ENCODE data around the gene DPP8.

The DPP8 gene

DNA sequence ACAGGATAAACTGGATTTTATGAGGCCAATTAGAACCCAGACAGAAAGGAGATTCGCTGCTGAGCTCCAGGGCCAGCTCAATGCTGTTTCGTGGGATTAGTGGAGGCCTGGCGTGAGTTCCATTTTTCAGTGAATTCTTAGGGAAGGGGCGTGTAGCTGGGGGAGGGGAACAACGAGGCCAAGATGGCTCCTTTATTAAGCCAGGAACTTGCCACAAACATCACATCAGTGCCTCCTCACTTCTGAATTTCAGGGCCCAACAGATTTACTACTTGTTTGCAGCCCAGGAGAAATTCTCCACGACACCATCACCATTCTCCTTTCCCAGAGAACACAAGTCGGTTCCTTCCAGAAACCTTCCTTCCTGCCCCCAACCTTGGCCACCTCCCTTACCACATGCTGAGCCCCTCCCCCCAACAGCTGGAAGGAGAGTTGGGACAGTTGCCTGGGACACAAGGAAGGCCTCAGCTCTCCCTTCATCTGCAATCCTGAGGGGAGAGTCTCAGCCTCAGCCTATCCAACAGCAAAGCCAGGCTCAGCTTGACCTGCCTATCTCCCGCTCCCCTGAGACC, 100.6 kb downstream of the DPP8 start:
- no peaks in the 10 kb centered on the region for H3K9me3 ChIP-seq (replicated peaks in 1 of 11)
- no peaks in the 10 kb centered on the region for H3K36me3 ChIP-seq
- TF ChIP-seq Cebpa-rat (IDR thresholded peaks at IDR 0.05) = no peak
- peaks cover 14 to 19% (median 16%) of the 10 kb centered on the region in 10 experiments for H3K4me1 ChIP-seq
- H3K9ac ChIP-seq = no peak overlapping the region
- no peak overlapping the region for H3K4me3 ChIP-seq
- peaks cover 0 to 6% (median 0%) of the 10 kb centered on the region in 11 experiments; a peak in 3 of 22 replicates for H4K20me1 ChIP-seq
- H3K27ac ChIP-seq = no peak overlapping the region
- peaks cover 26 to 38% (median 28%) of the 10 kb centered on the region in 11 experiments for H3K27me3 ChIP-seq
- no peak overlapping the region for H3K4me2 ChIP-seq

DNA sequence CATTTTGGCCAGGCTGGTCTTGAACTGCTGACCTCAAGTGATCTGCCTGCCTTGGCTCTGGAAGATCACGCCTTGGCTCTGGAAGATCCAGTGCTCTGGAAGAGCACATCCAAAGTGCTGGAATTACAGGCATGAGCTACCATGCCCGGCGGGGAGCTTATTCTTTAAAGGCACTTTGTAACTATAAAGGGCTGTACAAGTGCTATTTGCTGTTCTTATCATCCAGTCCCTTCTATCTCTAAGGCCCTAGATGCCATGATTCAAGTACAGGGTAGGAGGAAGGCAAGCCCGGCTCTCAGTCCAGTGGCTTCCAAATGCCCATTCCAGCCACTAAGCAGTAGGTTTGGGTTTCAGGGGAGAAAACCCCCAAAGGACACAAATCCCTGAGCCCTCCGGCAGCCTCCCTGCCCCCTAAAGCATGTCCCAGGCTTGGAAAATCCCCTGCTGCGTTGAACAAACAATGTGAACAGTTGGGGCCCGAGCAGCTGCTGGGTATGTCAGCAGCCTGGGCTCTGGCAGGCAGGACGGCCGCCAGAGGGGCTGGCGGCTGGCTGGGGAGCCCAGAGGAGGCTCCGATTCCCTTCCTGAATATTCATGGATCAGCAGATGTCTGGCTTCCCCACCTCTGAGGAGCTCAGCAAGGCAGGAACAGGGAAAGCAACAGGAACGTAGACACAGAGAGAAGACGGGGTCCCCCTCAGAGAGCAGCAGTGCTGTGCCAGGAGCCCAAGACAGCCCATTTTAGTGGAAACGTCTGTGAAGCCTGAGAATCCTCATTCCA, 102.5 kb downstream of the DPP8 start:
- Histone ChIP-seq H3K9me3 (replicated peaks in 1 of 11) (no peaks in the 10 kb centered on the region), H3K4me2 (no peak overlapping the region), H3K27me3 (peaks cover 7 to 22% (median 9%) of the 10 kb centered on the region in 11 experiments; a peak in 21 of 22 replicates), H3K4me1 (peaks cover under 1 to 10% (median 4%) of the 10 kb centered on the region in 10 experiments; a peak in 18 of 20 replicates), H3K4me3 (no peak overlapping the region), H4K20me1 (no peaks in the 10 kb centered on the region; a peak in 1 of 22 replicates), H3K27ac (no peak overlapping the region), H3K36me3 (no peaks in the 10 kb centered on the region), H3K9ac (no peak overlapping the region)
- TF ChIP-seq Cebpa-rat (IDR thresholded peaks at IDR 0.05) = no peak

DNA sequence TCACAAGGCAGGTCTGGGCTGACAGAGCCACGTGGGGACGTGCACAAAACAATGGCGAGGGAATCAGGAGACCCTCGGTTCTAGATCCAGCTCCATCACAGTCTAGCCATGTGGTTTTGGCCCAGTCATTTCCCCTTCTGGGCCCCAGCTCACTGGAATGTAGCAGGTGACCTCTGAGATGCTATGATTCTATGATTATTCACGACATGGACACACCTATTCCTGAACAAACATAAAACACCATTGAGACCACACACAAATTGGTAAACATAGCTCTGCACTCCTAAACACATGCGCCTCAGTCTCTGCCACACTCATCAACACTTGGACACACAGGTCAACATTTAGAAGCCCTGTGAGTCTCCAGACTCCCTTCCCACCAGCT, 103.7 kb downstream of the DPP8 start:
- TF ChIP-seq Cebpa-rat (IDR thresholded peaks at IDR 0.05) = no peak
- Histone ChIP-seq H3K9me3 (replicated peaks in 1 of 11) (no peaks in the 10 kb centered on the region), H3K4me3 (no peak overlapping the region), H3K9ac (no peak overlapping the region), H3K4me1 (peaks cover 13 to 23% (median 16%) of the 10 kb centered on the region in 10 experiments), H3K27ac (no peak overlapping the region), H3K4me2 (no peak overlapping the region), H4K20me1 (peaks cover 0 to 7% (median 0%) of the 10 kb centered on the region in 11 experiments; a peak in 2 of 22 replicates), H3K27me3 (peaks cover 0 to 10% (median 0%) of the 10 kb centered on the region in 11 experiments; a peak in 3 of 22 replicates), H3K36me3 (no peaks in the 10 kb centered on the region)

DNA sequence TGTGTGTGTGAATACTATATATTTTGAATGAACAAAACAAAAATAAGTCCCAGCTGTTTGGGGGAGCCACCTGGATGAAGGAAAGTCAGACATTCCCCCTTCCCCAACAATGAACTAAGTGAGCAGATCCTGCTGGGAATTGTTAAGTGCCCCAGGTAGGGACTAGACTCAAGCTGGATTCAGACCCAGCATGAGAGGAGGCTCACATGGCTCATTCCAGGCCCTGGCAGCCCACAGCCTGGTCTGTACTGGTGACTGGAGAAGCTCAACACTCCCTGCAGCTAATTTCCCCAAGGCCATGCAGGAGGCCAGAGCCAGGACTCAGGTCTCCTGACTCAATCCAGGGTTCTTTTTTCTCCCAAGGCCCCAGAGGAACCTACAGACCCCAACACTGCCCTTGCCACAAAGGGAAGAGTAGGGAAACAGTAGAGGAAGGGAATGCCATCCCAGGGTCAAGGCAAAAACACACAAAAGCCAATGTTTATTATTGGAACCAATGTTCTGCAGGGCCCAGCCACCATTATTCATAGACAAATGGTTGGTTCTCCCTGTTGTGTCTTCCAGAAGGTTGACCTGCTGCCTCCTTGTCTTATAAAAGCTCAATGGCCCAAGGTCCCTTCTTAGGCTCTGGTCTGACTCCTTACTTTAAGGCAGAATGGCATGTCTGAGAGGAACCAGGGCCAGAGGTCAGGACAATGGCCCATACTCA, 104.3 kb downstream of the DPP8 start:
- Histone ChIP-seq H3K4me3 (no peak overlapping the region), H3K27ac (no peak overlapping the region), H3K9ac (no peak overlapping the region), H3K36me3 (no peaks in the 10 kb centered on the region), H3K27me3 (peaks cover 0 to 5% (median 0%) of the 10 kb centered on the region in 11 experiments; a peak in 2 of 22 replicates), H3K4me2 (no peak overlapping the region), H3K9me3 (replicated peaks in 1 of 11) (no peaks in the 10 kb centered on the region), H3K4me1 (peaks cover 19 to 29% (median 22%) of the 10 kb centered on the region in 10 experiments), H4K20me1 (peaks cover 0 to 7% (median 0%) of the 10 kb centered on the region in 11 experiments; a peak in 2 of 22 replicates)
- TF ChIP-seq Cebpa-rat (IDR thresholded peaks at IDR 0.05) = no peak

DNA sequence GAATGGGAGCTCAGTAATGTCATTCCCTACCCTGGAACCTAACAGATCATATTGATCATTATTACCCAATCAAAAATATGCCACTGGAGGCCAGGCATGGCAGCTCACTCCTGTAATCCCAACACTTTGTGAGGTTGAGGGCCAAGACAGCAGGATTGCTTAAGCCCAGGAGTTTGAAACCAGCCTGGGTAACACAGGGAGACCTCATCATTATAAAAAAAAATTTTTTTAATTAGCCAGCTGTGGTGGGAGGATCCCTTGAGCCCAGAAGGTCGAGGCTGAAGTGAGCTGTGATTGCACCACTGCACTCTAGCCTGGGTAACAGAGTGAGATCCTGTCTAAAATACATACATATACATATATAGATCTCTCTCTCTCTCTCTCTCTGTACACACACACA, 104.9 kb downstream of the DPP8 start:
- Histone ChIP-seq H3K4me1 (peaks cover 24 to 32% (median 27%) of the 10 kb centered on the region in 10 experiments), H3K27ac (no peak overlapping the region)

DNA sequence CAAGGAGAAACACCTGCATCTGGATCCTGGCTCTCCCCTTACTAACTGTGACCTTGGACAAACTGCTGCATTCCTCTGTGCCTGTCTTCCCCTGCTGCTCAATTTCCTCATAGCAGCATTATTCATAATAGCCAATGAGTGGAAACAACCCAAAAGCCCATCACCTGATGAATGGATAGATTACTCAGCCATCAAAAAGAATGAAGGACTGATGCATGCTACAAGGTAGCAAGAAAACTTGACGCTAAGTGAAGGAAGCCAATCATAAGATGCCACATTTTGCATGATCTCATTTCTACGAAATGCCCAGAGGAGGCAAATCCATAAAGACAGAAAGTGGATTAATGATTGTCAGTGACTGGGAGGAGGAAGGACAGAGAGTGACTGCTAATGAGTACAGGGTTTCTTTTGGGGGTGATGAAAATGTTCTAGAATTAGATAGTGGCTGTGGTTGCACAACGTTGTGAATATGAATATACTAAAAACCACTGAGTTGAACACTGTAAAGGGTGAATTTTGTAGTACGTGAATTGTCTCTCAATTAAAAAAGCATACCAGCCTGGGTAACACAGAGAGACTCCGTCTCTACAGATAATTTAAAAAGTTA, 105.9 kb downstream of the DPP8 start:
- Histone ChIP-seq H3K36me3 (no peaks in the 10 kb centered on the region), H3K27me3 (0 out of 22 replicates have a peak, but pooled peaks cover 0 to 3% (median 0%) of the 10 kb centered on the region in 11 experiments), H3K9ac (no peak overlapping the region), H3K9me3 (replicated peaks in 1 of 11) (no peaks in the 10 kb centered on the region), H3K27ac (no peak overlapping the region), H3K4me3 (no peak overlapping the region), H3K4me2 (no peak overlapping the region), H3K4me1 (peaks cover 27 to 41% (median 33%) of the 10 kb centered on the region in 10 experiments), H4K20me1 (peaks cover 0 to 7% (median 0%) of the 10 kb centered on the region in 11 experiments; a peak in 2 of 22 replicates)
- TF ChIP-seq Cebpa-rat (IDR thresholded peaks at IDR 0.05) = no peak

More for the DNA sequence above, 104.9 kb downstream of the DPP8 start:
- no peaks in the 10 kb centered on the region for H3K9me3 ChIP-seq (replicated peaks in 1 of 11)
- H3K4me3 ChIP-seq = no peak overlapping the region
- H4K20me1 ChIP-seq = peaks cover 0 to 7% (median 0%) of the 10 kb centered on the region in 11 experiments; a peak in 2 of 22 replicates
- no peak for TF ChIP-seq Cebpa-rat (IDR thresholded peaks at IDR 0.05)
- no peaks in the 10 kb centered on the region for H3K36me3 ChIP-seq
- no peak overlapping the region for H3K4me2 ChIP-seq
- no peak overlapping the region for H3K9ac ChIP-seq
- 0 out of 22 replicates have a peak, but pooled peaks cover 0 to 3% (median 0%) of the 10 kb centered on the region in 11 experiments for H3K27me3 ChIP-seq

DNA sequence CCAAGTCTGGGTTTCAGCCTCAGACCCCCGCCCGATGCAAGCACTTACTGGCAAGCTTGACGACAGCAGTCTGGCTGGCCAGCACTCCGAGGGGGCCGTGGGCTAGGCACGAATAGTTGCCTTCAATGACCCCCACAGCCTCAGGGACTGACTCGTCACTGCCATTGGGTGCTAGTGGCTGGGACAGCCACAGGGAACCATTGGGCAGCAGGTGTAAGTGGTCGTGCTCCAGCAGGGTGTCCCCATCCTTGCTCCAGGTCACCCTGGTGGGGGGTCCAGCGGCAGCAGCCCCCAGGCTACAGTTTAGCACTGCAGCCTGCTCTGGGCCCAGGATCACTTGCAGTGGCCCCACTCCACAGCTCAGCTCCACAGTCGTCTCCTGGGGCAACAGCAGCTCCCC, 106.5 kb downstream of the DPP8 start:
- Histone ChIP-seq H3K27ac (no peak overlapping the region), H4K20me1 (peaks cover 0 to 7% (median 0%) of the 10 kb centered on the region in 11 experiments; a peak in 2 of 22 replicates), H3K27me3 (0 out of 22 replicates have a peak, but pooled peaks cover 0 to 3% (median 0%) of the 10 kb centered on the region in 11 experiments), H3K36me3 (no peaks in the 10 kb centered on the region), H3K9me3 (replicated peaks in 1 of 11) (no peaks in the 10 kb centered on the region), H3K4me2 (no peak overlapping the region), H3K4me3 (no peak overlapping the region), H3K4me1 (peaks cover 33 to 47% (median 38%) of the 10 kb centered on the region in 10 experiments), H3K9ac (no peak overlapping the region)
- no peak for TF ChIP-seq Cebpa-rat (IDR thresholded peaks at IDR 0.05)

DNA sequence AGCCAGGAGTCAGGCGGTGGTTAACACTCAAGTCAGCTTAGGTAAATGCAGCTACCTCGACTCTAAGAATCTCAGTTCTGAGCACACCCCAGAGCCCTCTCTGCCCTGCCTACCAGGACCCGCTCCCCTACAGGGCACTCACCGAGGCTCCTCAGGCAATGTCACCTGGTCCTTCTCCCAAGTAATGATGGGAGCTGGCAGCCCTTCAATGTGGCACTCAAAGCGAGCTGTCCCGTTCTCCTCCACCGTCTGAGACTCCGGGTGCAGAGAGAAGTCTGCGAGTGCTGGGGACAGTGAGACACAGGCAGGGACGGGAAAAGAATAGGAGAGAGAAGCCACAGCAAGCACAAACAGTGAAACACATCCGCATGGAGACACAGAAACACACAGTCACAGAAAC, 107.5 kb downstream of the DPP8 start:
- H3K36me3 ChIP-seq = no peaks in the 10 kb centered on the region
- H3K27ac ChIP-seq = peak overlapping the region in 1 of 11 experiments; percentile 27; a peak in 1 of 22 replicates
- no peak overlapping the region for H3K4me3 ChIP-seq
- H3K4me2 ChIP-seq = peak overlapping the region; percentile 71 to 93 (median 83); a peak in 21 of 22 replicates
- no peak for TF ChIP-seq Cebpa-rat (IDR thresholded peaks at IDR 0.05)
- H4K20me1 ChIP-seq = peaks cover 0 to 7% (median 0%) of the 10 kb centered on the region in 11 experiments; a peak in 2 of 22 replicates
- 0 out of 22 replicates have a peak, but pooled peaks cover 0 to 3% (median 0%) of the 10 kb centered on the region in 11 experiments for H3K27me3 ChIP-seq
- H3K9me3 ChIP-seq (replicated peaks in 1 of 11) = no peaks in the 10 kb centered on the region
- H3K9ac ChIP-seq = no peak overlapping the region
- peaks cover 36 to 53% (median 45%) of the 10 kb centered on the region in 10 experiments for H3K4me1 ChIP-seq

Measured in BLaER1 treated with 17β-estradiol and CSF1 and Interleukin-3, amounts not matched to agents 10 nM and 100 nM (cell line).